ENCODE results near the gene CADPS.

- TF ChIP-seq POLR2A (IDR thresholded peaks at IDR 0.05) (no peak), CTCF (IDR thresholded peaks at IDR 0.05) (no peak)
Measured at GRCh38 chr3:62837145-62837787, 38.0 kb downstream of the CADPS start.
